ENCODE data around the gene CIDEC. TPM values are rescaled to one million over a fixed set of nuclear protein-coding genes. Genes with fewer than 3 reads are reported as not detected.
A peak's percentile ranks its signal among the peaks of the same experiment; 100 is the strongest.

The CIDEC gene
- total and polyA plus RNA-seq, 9 of the 15 experiments (the other 6 are each of a cell fraction or from before 2014, with no cell fraction given) = not detected

- TF ChIP-seq AFF1 (IDR thresholded peaks at IDR 0.05; ENCODE audit: low read depth in 1 of 2, partially characterized antibody in 2 of 2) (peak in 1 of 2 experiments; percentile 19), MLX (CRISPR knock-in tag; conservative IDR thresholded peaks at IDR 0.05) (no peak), HOXB6 (CRISPR knock-in tag; IDR thresholded peaks at IDR 0.05; ENCODE audit: borderline replicate concordance) (no peak), ATF7 (IDR thresholded peaks at IDR 0.05) (no peak), MLLT1 (IDR thresholded peaks at IDR 0.05) (peak in 1 of 2 experiments; percentile 68; a peak in 2 of 4 replicates), POU5F1 (IDR thresholded peaks at IDR 0.05; ENCODE audit: borderline replicate concordance, low read depth, low read length, partially characterized antibody) (no peak), MTA1 (IDR thresholded peaks at IDR 0.05; ENCODE audit: borderline replicate concordance) (peak; percentile 60; the same call in 1 of the 2 replicates), HDGF (IDR thresholded peaks at IDR 0.05) (no peak), CAMTA2 (CRISPR knock-in tag; conservative IDR thresholded peaks at IDR 0.05) (no peak), MAFK (IDR thresholded peaks at IDR 0.05; ENCODE audit: low read length) (peak; percentile 83), SOX6 (IDR thresholded peaks at IDR 0.05) (peak; percentile 58), PHF20 (IDR thresholded peaks at IDR 0.05; ENCODE audit: partially characterized antibody) (no peak), FOXO4 (CRISPR knock-in tag; IDR thresholded peaks at IDR 0.05) (no peak)
Measured at GRCh38 chr3:9912294-9912935, 32.4 kb upstream of the CIDEC start (continued).
